GM23248 (cell line): ENCODE measurements around the gene CCDC102A. TPM values are rescaled to one million over a fixed set of nuclear protein-coding genes. Genes with fewer than 3 reads are reported as not detected.
A peak's percentile ranks its signal among the peaks of the same experiment; 100 is the strongest.

Source experiments
- DNase-seq: peaks from one replicate; pipeline ENCODE4 v3.0.0-alpha.2; 2015
- H2AFZ ChIP-seq: fragments of 200-600 bp; sonication (generic); 2 replicates; pipeline ENCODE4 v1.6.1; 2016; ENCODE audit warnings: antibody characterized with exemption
- H3F3A ChIP-seq: fragments of 200-600 bp; sonication (generic); 2 replicates; pipeline ENCODE4 v1.6.1; 2016; ENCODE audit warnings: mild to moderate bottlenecking, antibody characterized with exemption, mixed run types; ENCODE audit not compliant: insufficient read depth
- H3K27ac ChIP-seq: fragments of 200-600 bp; sonication (generic); 2 replicates; pipeline ENCODE4 v1.5.1; 2016; ENCODE audit warnings: mild to moderate bottlenecking
- H3K27me3 ChIP-seq: fragments of 200-600 bp; sonication (generic); replicated peaks from 2 replicates; pipeline ENCODE4 v1.6.1; 2016; ENCODE audit warnings: mild to moderate bottlenecking; ENCODE audit not compliant: insufficient read depth
- H3K36me3 ChIP-seq: fragments of 200-600 bp; sonication (generic); 2 replicates; pipeline ENCODE4 v1.6.1; 2016; ENCODE audit warnings: low read depth, mild to moderate bottlenecking
- H3K4me1 ChIP-seq: fragments of 200-600 bp; sonication (generic); 2 replicates; pipeline ENCODE4 v1.6.1; 2016; ENCODE audit warnings: mild to moderate bottlenecking; ENCODE audit not compliant: insufficient read depth
- H3K4me2 ChIP-seq: fragments of 200-600 bp; sonication (generic); one replicate; pipeline ENCODE4 v1.6.1; 2016; ENCODE audit warnings: mild to moderate bottlenecking; ENCODE audit not compliant: unreplicated experiment
- H3K4me3 ChIP-seq: fragments of 200-600 bp; sonication (generic); 2 replicates; pipeline ENCODE4 v1.5.1; 2016; ENCODE audit warnings: mild to moderate bottlenecking
- H3K79me2 ChIP-seq: fragments of 200-600 bp; sonication (generic); 2 replicates; pipeline ENCODE4 v1.6.1; 2016; ENCODE audit warnings: mild to moderate bottlenecking; ENCODE audit not compliant: insufficient read depth
- H3K9ac ChIP-seq: fragments of 200-600 bp; sonication (generic); 2 replicates; pipeline ENCODE4 v1.6.1; 2016; ENCODE audit warnings: mild to moderate bottlenecking
- H3K9me2 ChIP-seq: fragments of 200-600 bp; sonication (generic); 2 replicates; pipeline ENCODE4 v1.6.1; 2016; ENCODE audit warnings: mixed run types, mild to moderate bottlenecking, moderate library complexity; ENCODE audit not compliant: insufficient read depth
- H3K9me3 ChIP-seq: fragments of 200-600 bp; sonication (generic); one replicate; pipeline ENCODE4 v1.6.1; 2017; ENCODE audit warnings: low read depth
- H4K20me1 ChIP-seq: fragments of 200-600 bp; sonication (generic); 2 replicates; pipeline ENCODE4 v1.6.0; 2016; ENCODE audit not compliant: insufficient read depth
- EZH2 ChIP-seq: fragments of 200-600 bp; sonication (generic); IDR thresholded peaks from 2 replicates; pipeline ENCODE4 v1.6.1; 2018; ENCODE audit warnings: antibody characterized with exemption, mild to moderate bottlenecking; ENCODE audit not compliant: insufficient read depth, poor library complexity, severe bottlenecking
- EZH2phosphoT487 ChIP-seq: fragments of 200-600 bp; sonication (generic); IDR thresholded peaks from 2 replicates; pipeline ENCODE4 v1.6.1; 2018; ENCODE audit warnings: antibody characterized with exemption, moderate library complexity, mild to moderate bottlenecking, low read depth; ENCODE audit not compliant: insufficient read depth
- WGBS, 2 experiments: methylation state at CpG; one replicate each; pipeline ENCODE4 v1.1.6; 2015 to 2017; ENCODE audit warnings: low lambda C conversion rate in 2 of 2, low coverage in 1 of 2; ENCODE audit errors: missing lambda C conversion rate in 2 of 2; 5-methylcytosine and 5-hydroxymethylcytosine counted together
- in situ Hi-C: fragments of 300-500 bp; cut with MboI; formaldehyde crosslinking; loops from 2 replicates; pipeline ENCODE4 v1.15.0; 2020
- polyA plus RNA-seq: library from polyadenylated mRNA; unstranded; fragments of >200 nt; fragmentation: Nextera tagmentation; extraction: Ambion mirVana; gene quantifications from 2 replicates; pipeline ENCODE4 v1.2.1, GENCODE V29; 2016
- total RNA-seq: library from RNA; depleted of rRNA; stranded (reverse); fragments of >200 nt; shearing (Covaris generic); gene quantifications from 2 replicates; pipeline ENCODE4 v1.2.3, GENCODE V29; 2014

The CCDC102A gene
- total and polyA plus RNA-seq, 2 experiments from 2014 or later = 3.9 to 17.7 TPM

DNA sequence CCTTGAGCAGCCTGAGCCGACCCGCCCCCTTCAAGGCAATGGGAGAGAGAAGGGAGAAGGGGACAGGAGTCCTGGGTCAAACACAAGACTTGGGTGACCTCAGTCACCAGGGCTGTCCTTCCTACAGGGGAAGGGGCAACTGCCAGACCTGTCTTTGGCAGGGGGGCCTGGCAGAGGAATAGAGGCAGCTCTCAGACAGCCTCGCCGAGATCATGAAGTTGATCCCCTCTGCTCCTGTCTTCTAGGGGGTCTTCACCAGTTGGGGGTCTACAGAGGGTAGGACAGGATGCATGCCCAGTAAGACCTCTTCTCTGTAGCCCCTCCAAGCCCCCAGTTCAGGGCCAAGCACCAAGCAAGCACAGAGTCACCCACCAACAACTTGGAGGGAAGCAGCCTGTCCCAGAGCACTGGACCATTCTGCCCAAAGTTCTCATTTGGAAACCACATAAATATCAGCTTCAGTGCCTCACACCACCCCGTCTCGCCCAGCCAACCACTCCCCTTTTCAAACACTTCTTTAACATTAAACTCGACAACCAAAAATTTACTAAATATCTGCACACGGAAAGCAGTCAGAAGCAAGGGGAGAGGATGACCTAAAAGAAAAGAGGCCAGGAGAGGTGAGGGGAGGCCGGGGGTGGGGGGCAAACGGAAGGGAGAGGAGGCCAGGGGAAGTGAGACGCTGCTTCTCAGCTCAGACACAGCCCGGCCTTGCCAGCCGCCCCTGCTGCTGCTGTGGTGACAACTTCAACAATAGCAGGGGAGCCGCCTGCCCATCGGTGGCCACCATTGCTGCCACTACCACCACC, 57.8 kb downstream of the CCDC102A start:
- peaks cover 16% of the 10 kb centered on the region for H3K4me1 ChIP-seq
- peaks cover 40% of the 10 kb centered on the region for H3K79me2 ChIP-seq
- H3K27ac ChIP-seq = no peak overlapping the region
- H3K4me3 ChIP-seq = peak overlapping the region; percentile 65
- no peaks in the 10 kb centered on the region for H3K9me3 ChIP-seq
- 33 to 43% methylated on average over 11 to 15 of the region's 15 CpGs for WGBS, 2 experiments
- peak overlapping the region; percentile 54 for H3K9ac ChIP-seq
- H3K27me3 ChIP-seq = no peaks in the 10 kb centered on the region
- H2AFZ ChIP-seq = no peak overlapping the region
- peaks cover 9% of the 10 kb centered on the region; the same call in 1 of the 2 replicates for H3K36me3 ChIP-seq
- H3K9me2 ChIP-seq = no peaks in the 10 kb centered on the region
- TF ChIP-seq EZH2 = no peak
- TF ChIP-seq EZH2phosphoT487 = no peak
- H4K20me1 ChIP-seq = no peaks in the 10 kb centered on the region
- in situ Hi-C loops = no loop called here
- H3K4me2 ChIP-seq = peak overlapping the region; percentile 82
- DNase-seq = no peak
- H3F3A ChIP-seq = 0 out of 2 replicates have a peak, but pooled peaks cover 13% of the 10 kb centered on the region

DNA sequence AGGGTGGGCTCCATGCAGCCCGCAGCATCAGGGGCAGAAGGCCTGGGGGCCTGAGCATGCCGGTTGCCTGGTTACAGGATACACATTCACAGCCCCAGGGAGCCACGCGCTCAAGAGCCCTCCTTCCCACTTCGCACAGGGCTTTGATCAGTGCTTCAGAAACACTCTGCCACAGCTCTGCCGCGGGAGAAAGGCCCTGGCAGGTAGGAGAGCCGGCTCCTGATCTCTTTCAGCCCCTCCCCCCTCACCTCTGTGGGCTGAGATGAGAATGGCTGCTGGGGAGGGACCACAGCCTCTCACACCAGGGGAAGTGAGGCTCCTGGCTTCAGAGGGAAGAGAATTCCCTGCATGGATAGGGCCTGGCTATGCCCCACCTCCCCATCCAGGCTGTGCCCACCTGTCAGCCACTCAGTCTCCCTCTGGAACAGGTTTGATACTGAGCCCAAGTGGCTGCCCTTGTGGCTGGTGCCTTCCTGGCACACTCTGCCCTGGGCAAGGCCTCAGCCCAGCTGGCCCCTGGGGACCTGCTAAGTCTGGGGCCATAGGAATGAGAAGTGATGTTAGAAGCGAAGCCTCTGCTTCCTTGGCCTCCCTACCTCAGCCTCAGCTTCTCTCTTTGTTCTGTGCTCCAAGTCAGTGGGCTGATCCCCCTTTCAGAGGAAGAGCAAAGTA, 58.7 kb downstream of the CCDC102A start:
- Histone ChIP-seq H3K27ac (no peak overlapping the region), H3K4me2 (no peak overlapping the region), H3F3A (0 out of 2 replicates have a peak, but pooled peaks cover 14% of the 10 kb centered on the region)

DNA sequence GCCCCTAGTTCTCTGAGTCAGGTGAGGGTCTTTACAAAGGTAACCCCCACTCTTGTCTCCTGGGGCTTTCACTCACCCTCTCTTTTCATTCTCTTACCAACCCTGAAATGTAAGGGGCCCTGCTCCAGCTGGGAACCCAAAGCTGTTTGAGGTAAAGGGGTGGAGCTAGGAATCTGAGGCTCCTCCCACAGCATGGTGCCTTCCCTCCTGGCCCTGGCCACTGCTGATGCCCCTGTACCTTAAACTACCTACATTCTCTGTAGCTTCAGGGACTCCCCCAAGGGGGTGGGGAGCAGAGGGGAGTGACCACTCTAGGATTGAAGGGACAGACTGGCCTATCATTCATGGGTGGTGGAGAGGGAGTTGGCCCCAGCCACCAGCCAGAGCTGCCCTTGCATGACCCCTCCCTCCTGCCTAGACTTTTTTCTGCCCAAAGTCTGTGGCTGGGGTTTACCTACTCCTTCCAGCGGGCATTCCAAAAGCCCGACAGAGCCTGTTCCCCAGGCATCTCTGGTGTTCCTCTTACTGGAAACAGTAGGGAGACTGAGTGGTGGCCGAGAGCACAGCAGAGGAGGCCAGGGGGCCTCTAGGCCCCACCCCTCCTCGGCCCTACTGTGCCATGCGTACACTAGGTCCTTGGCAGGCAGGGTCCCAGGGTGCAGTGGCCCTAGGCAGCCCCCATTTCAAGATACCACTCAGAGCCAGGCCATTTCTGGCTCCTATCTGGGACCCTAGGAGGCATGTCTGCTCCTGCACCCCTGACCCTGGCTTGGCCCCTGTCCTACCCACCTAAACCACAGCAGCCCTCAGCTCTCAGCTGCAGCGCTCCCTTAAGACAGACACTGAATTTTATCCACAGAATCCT, 59.6 kb downstream of the CCDC102A start:
- Histone ChIP-seq H3K9ac (no peak overlapping the region), H3K36me3 (peaks cover 9% of the 10 kb centered on the region; the same call in 1 of the 2 replicates), H3K79me2 (peaks cover 40% of the 10 kb centered on the region), H3K4me2 (no peak overlapping the region), H2AFZ (no peak overlapping the region), H3K9me2 (no peaks in the 10 kb centered on the region), H3K27ac (no peak overlapping the region), H3K4me1 (peaks cover 16% of the 10 kb centered on the region), H3F3A (0 out of 2 replicates have a peak, but pooled peaks cover 22% of the 10 kb centered on the region), H3K9me3 (no peaks in the 10 kb centered on the region), H3K4me3 (no peak overlapping the region), H4K20me1 (no peaks in the 10 kb centered on the region), H3K27me3 (no peaks in the 10 kb centered on the region)
- TF ChIP-seq EZH2 (no peak), EZH2phosphoT487 (no peak)
- in situ Hi-C loops = no loop called here
- WGBS, 2 experiments = 90 to 94% methylated on average over 6 of the region's 6 CpGs
- no peak for DNase-seq

More for the DNA sequence above, 58.7 kb downstream of the CCDC102A start:
- no peak overlapping the region for H2AFZ ChIP-seq
- WGBS, 2 experiments = 78 to 79% methylated on average over 9 of the region's 9 CpGs
- no peak overlapping the region for H3K4me3 ChIP-seq
- TF ChIP-seq EZH2phosphoT487 (no peak), EZH2 (no peak)
- no peaks in the 10 kb centered on the region for H3K9me2 ChIP-seq
- peaks cover 16% of the 10 kb centered on the region for H3K4me1 ChIP-seq
- H4K20me1 ChIP-seq = no peaks in the 10 kb centered on the region
- no peak overlapping the region for H3K9ac ChIP-seq
- peaks cover 40% of the 10 kb centered on the region for H3K79me2 ChIP-seq
- DNase-seq = no peak
- H3K36me3 ChIP-seq = peaks cover 9% of the 10 kb centered on the region; the same call in 1 of the 2 replicates
- H3K9me3 ChIP-seq = no peaks in the 10 kb centered on the region
- H3K27me3 ChIP-seq = no peaks in the 10 kb centered on the region
- in situ Hi-C loops = no loop called here

DNA sequence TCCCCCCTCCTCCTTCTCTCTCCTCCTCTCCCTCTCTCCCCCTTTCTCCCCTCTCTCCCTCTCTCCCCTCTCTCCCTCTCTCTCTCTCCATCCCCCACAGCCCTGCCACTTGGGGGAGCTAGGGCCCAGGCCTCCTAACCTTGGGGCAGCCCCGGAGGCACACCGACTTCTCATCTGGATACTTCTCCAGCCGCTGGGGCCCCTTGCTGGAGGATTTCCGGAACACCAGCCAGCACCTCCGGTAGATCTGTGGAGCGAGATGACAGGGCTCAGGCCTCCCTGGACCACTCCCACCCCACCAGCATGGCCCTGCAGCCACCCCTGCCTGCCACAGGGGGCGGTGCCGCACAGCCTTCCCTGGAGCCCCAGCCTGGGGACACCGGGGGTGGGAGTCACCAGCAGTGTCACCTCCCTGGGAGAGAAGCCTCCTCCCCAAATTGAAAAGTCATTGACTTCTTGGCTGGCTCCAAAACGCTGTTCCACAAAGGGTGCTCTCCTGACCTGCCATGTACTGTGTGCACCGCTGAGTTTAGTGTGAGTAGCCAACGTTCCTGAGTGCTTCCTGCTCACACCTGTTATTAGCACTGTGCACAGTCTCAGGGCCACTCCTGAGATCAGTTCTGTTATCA, 60.5 kb downstream of the CCDC102A start:
- 74 to 77% methylated on average over 11 to 12 of the region's 12 CpGs for WGBS, 2 experiments
- peaks cover 16% of the 10 kb centered on the region for H3K4me1 ChIP-seq
- H3K27ac ChIP-seq = no peak overlapping the region
- no peaks in the 10 kb centered on the region for H3K27me3 ChIP-seq
- no peak overlapping the region for H2AFZ ChIP-seq
- peaks cover 9% of the 10 kb centered on the region; the same call in 1 of the 2 replicates for H3K36me3 ChIP-seq
- peaks cover 40% of the 10 kb centered on the region for H3K79me2 ChIP-seq
- H3K9ac ChIP-seq = no peak overlapping the region
- peaks cover 23% of the 10 kb centered on the region for H3F3A ChIP-seq
- peak; percentile 47 for DNase-seq
- no peaks in the 10 kb centered on the region for H4K20me1 ChIP-seq
- H3K9me2 ChIP-seq = no peaks in the 10 kb centered on the region
- TF ChIP-seq EZH2phosphoT487 (no peak), EZH2 (no peak)
- no peak overlapping the region for H3K4me3 ChIP-seq
- in situ Hi-C loops = no loop called here
- H3K4me2 ChIP-seq = no peak overlapping the region
- H3K9me3 ChIP-seq = no peaks in the 10 kb centered on the region
